ENCODE measurements around the gene GPR18.

GRCh38 chr13:99265821-99266426, 7.7 kb upstream of the GPR18 start:
- TF ChIP-seq POLR2A (IDR thresholded peaks at IDR 0.05): no peak
- peak; percentile 52 to 79 (median 68) for TF ChIP-seq CTCF (IDR thresholded peaks at IDR 0.05)
